GM18499 (cell line): ENCODE data around the gene ST3GAL5.

Experiments used
- ATAC-seq: cut with Tn5 transposase; IDR thresholded peaks from one replicate; pipeline ENCODE4 v1.9.1; 2021; ENCODE audit warnings: moderate number of reproducible peaks; ENCODE audit not compliant: insufficient read depth, unreplicated experiment

The ST3GAL5 gene

GRCh38 chr2:85920810-85921545 is 32.2 kb upstream of the ST3GAL5 start:
- no peak for ATAC-seq

GRCh38 chr2:85917887-85918795 is 29.4 kb upstream of the ST3GAL5 start:
- no peak for ATAC-seq

DNA sequence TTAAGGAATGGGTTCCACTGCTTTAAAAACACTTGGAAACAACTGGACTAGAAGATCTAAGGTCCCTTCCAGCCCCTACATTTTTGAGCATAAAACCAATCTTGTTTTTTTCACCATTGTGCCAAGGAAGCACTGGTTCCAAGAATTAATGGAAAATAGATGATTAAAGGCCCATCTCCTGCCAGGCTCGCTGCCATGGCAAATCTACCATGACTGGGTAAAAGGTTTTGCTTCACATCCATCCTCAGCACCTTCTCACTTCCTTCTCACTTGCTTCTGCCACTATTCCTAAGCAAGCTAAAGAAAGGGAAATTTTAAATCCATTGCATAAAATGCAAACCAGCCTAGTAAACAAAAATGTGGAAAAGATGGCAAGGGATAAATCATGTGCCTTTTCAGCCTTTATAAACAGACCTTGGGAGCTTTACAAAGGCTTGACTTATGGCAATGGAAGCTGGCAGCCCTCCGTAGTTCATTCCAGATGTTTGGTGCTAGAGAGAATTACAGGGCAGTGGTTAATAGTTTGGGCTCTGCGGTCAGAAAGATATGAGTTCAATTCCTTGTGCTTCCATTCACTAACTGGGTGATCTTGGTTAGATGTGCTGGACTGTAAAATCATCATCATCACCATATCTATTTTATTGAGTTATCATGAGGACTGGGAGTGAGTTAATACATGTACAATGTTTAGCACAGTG is 27.0 kb upstream of the ST3GAL5 start:
- ATAC-seq = no peak

- no peak for ATAC-seq
Measured at GRCh38 chr2:85914922-85915321, 26.1 kb upstream of the ST3GAL5 start.

DNA sequence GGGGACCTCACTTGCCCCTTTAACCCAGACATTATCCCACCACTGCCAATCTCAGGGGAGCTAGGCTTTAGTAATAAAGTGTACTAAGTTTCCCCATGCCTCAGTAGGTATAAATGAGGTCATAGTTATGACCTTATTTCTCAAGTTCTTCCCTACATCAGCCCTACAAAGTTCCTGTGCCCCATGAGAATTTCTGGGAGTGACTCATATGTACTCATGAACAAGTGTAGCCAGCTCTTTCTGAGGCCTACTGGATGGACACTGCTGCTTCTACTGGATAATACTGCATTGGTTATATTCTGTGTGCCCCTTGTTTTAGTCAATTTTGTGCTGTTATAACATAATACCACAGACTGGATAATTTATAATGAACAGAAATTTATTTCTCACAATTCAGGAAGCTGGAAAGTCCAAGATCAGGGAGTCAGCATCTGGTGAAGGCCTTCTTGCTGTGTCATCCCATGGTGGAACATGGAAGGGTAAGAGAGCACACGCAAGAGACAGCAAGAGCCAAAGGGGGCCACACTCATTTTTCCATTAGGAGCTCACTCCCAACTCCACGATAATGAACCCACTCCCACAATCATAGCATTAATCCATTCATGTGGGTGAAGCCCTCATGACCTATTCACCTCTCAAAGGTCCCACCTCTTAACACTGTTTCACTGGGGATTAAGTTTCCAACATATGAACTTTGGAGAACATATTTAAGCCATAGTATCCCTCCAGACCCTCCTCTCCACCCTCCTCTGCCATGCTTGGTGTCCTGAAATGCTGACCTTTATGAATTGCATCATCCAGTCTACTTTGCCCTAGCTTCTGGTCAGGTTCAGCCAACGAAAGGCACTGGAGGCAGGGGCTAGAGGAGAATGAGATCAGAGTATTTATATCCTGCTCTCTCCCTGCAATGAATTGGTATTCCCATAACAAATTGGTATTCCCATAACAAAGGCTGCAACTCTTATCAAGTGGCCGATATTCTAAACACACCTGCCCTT is 25.4 kb upstream of the ST3GAL5 start:
- ATAC-seq = no peak

- ATAC-seq = no peak
Measured at GRCh38 chr2:85911814-85912692, 23.3 kb upstream of the ST3GAL5 start.

GRCh38 chr2:85911097-85911496 is 22.3 kb upstream of the ST3GAL5 start:
- ATAC-seq = no peak

DNA sequence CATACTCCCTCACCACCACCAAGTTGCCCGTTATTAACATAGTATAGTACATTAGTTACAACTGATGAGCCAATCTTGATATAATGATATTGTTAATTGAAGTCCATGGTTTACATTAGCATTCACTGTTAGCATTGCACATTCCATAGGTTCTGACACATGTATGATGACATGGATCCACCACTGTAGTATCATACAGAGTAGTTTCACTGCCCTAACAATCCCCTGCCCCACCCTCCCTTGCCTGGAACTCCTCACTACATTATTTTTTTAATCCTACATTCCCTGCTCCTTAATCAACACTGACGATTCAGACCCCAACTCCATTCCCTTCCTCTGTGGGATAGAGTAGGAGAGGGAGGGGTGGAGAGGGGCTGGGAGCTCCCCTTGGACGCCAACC is 20.2 kb upstream of the ST3GAL5 start:
- no peak for ATAC-seq

GRCh38 chr2:85908506-85908905 is 19.7 kb upstream of the ST3GAL5 start:
- ATAC-seq = no peak

DNA sequence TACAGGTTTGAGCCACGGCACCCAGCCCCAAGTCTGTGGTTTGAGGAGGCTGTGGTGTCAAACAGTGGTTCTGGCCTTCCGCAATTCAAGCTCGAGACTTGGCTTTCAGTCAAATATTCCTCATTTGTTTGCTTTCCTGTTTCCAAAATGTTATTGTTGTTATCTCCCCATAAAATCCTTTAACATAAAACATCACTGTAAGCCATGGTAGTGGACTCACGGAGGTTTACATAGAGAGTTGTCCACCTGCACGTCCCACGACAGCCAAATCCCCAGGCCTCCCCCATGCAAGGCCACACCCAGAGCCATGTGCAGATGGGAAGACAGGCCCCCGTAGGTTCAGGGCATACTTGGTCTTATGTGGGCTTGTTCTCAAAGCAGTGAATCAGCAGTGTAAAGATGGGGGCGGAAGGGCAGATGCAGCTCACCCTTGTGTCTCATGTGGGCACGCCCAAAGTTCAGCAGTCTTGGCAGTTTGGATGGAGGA is 18.9 kb upstream of the ST3GAL5 start:
- ATAC-seq = no peak

DNA sequence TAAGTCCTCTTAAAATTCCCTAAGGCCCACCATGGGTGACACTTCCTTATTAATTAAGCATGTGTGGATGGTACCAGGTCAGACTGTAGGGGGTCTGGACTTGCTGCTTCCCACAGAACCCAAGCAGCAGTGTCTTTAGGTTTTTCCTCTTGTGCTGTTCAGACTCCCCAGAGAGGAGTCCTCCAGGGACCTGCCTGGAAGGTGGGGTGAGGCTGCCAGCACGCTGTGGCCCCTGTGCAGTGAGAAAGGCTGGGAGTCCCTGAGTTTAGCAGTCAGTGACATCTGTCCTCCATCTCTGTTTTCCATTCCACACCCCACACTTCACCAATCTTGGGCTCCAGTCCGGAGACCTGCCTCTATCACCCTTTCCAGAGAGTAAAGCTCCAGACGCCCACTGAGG is 18.0 kb upstream of the ST3GAL5 start:
- ATAC-seq = no peak

DNA sequence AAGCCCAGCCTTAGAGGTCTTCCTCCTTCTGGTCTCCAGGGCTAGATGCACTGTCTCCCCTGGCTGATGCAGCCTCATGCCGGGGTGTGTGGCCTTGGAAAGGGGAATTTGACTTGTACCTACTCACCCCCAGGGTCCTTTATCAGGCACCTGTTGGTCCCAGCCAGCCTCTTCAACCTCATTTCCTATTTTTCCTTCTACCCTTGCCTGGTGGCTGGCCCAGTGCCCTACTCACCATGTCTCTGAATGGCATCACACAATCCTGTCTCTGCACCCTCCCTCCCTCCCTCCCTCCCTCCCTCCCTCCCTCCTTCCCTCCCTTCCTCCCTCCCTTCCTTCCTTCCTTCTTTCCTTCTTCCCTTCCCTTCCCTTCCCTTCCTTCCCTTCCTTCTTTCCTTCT is 17.1 kb upstream of the ST3GAL5 start:
- no peak for ATAC-seq

DNA sequence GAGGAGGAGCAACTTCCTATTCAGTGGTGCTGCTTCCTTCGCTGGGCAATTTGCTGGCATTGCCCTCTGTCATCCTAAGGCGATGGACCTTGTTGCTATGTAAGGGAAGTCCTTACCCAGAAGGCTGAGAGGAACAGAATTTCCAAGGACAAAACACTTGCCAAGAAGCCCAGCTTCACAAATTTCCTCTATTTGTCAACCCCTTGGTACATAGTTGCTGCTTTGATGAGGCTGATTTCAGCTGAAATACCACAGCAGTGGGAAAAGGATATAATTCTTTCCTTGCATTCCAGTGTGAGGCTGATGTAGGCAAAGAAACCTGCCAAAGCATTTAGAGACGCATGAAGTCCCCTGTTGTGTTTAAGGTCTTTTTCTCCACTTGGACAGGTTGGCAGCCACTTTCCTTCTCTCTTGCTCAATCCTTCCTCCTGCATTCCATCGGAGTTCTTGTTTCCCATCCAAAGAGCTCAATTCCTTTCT is 16.4 kb upstream of the ST3GAL5 start:
- no peak for ATAC-seq

DNA sequence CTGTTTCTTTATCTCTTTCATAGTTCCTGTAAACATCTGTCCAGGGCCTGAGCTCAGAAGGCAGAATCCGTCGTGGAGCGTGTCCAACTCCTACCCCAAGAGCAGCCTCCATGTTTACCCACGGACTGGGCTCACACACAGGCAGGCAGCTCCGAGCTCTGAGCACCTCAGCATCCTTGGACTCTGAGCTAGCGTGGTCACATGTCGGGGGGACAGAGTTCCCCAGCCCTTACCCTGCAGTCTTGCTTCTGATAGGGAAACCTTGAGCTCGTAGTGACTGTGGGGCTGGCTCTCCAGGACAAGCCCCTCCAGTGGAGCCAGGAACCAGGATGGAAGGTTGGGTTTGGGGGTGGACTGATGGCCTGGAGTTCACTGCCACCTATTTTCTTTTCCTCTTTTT is 15.1 kb upstream of the ST3GAL5 start:
- no peak for ATAC-seq

GRCh38 chr2:85902496-85902895 is 13.7 kb upstream of the ST3GAL5 start:
- no peak for ATAC-seq

- no peak for ATAC-seq
Measured at GRCh38 chr2:85901155-85901554, 12.4 kb upstream of the ST3GAL5 start.

DNA sequence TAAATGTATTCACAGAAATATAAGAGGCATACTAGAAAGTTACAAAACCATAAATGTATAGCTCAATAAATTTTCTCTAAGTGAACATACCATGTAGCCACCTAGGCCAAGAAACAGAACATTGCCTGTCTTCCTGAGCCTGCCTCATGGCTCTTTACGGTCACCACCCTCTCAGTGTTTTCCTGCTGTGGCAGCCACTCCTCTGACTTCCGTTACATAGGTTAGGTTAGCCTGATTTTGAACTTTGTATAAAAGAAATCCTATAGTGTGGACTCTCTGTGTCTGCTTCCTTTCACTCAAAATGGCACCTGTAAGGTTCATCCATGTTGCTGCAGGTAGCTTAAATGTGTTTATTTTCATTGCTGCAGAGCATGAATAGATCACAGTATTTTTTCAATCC is 11.6 kb upstream of the ST3GAL5 start:
- no peak for ATAC-seq

DNA sequence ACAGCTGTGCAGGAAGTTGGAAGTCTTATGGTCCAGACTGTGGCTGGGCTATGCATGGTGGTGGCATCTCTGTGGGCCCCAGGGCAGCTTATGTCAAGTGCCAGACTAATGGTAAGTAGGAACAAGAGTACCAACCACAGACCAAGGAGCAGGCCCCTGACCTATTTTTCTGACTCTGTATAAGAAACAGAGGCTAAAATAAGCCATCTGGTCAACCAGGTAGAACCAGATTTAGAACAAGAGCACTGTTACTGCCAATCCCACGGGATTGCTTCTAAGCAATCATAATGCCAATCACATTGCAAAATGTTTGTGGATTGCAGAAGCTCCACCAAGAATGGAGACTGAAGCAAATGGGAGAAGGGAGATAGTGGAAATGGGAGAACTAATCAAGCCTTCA is 11.1 kb upstream of the ST3GAL5 start:
- no peak for ATAC-seq

DNA sequence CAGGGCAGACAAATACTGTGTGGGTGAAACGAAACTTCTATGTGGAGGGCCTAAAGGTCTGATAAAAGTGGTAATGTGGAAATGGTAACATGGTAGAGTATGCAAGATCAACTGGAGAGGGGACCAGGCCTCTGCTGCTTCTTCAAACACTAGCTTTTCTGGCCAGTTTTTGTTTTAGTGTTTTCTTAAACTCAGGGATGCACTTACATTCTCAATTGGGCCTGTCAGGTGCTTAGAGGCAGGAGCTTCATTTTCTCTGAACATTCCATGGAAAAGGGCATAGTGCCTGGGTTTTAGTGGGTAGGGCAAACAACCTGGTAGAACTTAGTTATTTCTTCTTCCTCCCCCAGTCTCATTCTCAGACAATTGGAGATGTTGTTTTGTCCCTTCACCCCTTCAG is 10.5 kb upstream of the ST3GAL5 start:
- ATAC-seq = no peak
